BJ (cell line): Measurements from ENCODE around the gene OR10G7. TPM values are rescaled to one million over a fixed set of nuclear protein-coding genes. Genes with fewer than 3 reads are reported as not detected.

ENCODE experiments used
- CTCF ChIA-PET: fragments of 350-600 bp; formaldehyde crosslinking; extraction: SDS; loops from one replicate; lab custom pipeline; 2021; ENCODE audit warnings: antibody characterized with exemption, inconsistent platforms; lab: Yijun Ruan, JAX
- POLR2A ChIA-PET: fragments of 300-600 bp; sonication (Branson Sonifier 250); formaldehyde crosslinking; extraction: SDS; loops from one replicate; lab custom pipeline; 2021; ENCODE audit warnings: antibody characterized with exemption; lab: Charles Lee
- DNase-seq: peaks from one replicate; pipeline ENCODE4 v3.0.0-alpha.2; 2011; ENCODE audit warnings: low read depth
- H3K27me3 ChIP-seq: 2 replicates; pipeline ENCODE4 v1.6.0; 2011; ENCODE audit warnings: low read length; ENCODE audit not compliant: control insufficient read depth, insufficient read depth
- H3K36me3 ChIP-seq: 2 replicates; pipeline ENCODE4 v1.5.1; 2011; ENCODE audit warnings: low read length; ENCODE audit not compliant: control insufficient read depth, insufficient read depth
- H3K4me3 ChIP-seq: 2 replicates; pipeline ENCODE4 v1.5.1; 2011; ENCODE audit warnings: low read depth, mild to moderate bottlenecking, control low read depth, low read length
- polyA plus RNA-seq: library from polyadenylated mRNA; depleted of rRNA; stranded (reverse); fragments of >200 nt; gene quantifications from 2 replicates; pipeline ENCODE4 v1.2.3, GENCODE V29; 2011
- TF ChIP-seq, protein P1 (sequence below): IDR thresholded peaks from 2 replicates; pipeline ENCODE4 v1.5.1; 2011; ENCODE audit warnings: low read depth, mild to moderate bottlenecking, control low read depth, inconsistent platforms, low read length, moderate library complexity; ENCODE audit not compliant: insufficient read depth

The OR10G7 gene
- polyA plus RNA-seq, 1 experiment, result not detected

DNA sequence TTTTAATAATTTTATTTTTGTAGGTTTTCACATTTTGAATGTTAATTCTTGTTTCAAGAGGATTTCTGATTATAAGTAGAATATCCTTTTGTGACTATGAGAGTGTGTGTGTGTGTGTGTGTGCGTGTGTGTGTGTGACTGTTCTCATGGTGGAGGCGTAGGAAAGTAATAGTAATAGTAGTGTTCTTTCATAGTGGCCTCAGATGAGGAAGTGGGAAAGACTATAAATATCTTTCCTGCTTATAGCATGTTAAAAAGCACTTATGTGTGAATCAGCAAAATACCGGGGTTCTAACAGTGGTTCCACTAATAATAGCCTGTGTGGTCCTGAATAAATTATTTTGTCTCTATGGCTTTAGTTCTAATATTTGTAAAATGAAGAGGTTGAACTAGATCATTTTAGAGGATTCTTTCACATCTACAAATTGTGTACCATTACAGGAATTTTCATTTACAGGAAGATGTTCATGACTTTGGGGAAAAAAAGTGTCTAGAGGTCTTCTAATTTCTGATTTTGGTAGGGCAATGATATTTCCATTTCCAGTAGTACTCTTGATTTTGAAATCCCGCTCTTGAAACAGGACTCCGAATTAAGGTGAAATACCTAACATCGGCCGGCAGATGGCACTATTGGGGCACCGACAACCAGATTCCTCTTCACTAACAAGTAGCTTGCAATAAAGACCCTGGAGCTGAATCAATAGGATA lies 29.9 kb upstream of the OR10G7 start:
- peak; percentile 22 for DNase-seq
- POLR2A ChIA-PET, result no interaction called here
- H3K27me3 ChIP-seq, result peaks cover 4% of the 10 kb centered on the region
- CTCF ChIA-PET, result interaction anchor here (0.6 to 5.0 kb wide), 20 partner anchors 9 to 514 kb away, joined by 3 to 80 read pairs (median 6); partner anchors contain the start of gene VWA5A
- TF ChIP-seq, protein P1, sequence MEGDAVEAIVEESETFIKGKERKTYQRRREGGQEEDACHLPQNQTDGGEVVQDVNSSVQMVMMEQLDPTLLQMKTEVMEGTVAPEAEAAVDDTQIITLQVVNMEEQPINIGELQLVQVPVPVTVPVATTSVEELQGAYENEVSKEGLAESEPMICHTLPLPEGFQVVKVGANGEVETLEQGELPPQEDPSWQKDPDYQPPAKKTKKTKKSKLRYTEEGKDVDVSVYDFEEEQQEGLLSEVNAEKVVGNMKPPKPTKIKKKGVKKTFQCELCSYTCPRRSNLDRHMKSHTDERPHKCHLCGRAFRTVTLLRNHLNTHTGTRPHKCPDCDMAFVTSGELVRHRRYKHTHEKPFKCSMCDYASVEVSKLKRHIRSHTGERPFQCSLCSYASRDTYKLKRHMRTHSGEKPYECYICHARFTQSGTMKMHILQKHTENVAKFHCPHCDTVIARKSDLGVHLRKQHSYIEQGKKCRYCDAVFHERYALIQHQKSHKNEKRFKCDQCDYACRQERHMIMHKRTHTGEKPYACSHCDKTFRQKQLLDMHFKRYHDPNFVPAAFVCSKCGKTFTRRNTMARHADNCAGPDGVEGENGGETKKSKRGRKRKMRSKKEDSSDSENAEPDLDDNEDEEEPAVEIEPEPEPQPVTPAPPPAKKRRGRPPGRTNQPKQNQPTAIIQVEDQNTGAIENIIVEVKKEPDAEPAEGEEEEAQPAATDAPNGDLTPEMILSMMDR, result peak; percentile 81
- H3K4me3 ChIP-seq, result no peak overlapping the region
- no peaks in the 10 kb centered on the region for H3K36me3 ChIP-seq

DNA sequence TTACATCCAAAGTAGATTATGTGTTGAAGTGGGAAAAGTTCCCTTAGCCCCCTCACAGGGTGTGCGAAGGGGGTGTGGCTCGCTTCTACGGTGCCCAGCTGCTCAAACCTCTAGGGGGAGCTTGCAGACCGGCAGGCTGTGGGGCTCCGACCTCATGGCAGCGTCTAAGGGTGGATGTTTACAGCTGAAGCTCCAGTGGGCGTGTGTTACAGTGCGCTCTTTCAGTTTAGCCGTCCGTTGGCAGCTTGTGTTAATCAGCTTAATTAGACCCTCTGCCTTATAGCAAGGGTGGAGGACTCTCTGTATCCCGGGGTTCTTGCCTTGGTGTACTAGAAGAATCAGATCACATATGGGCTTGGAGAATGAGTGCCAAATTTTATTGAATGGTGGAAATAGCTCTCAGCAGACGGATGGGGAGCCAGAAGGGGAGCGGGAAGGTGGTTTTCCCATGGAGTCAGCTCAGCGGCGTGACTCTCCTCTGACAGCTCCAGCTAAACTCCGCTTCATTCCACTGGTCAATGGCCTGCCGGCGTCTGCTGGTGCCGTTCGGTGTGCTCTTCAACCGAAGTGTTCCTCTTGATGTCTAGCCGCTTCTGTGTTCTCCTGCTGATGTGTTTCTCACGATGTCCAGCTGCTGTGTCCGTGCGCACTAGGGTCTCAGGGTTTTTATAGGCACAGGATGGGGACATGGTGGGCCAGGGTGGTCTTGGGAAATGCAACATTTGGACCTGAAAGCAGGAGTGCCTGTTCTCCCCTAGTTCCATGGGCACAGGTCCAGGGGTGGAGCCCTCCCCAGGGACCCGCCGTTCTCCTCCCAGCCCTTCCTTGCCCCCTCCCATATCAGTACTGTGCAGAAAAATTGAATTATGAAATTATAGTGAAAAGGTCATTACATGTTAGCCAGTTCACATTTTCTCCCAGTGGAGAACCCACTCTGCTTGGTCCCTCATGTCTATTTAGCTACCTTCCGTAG lies 28.6 kb upstream of the OR10G7 start:
- peak; percentile 1 for DNase-seq
- ChIA-PET CTCF (interaction anchor here (0.6 to 5.0 kb wide), 15 partner anchors 15 to 515 kb away, joined by 3 to 80 read pairs (median 3); partner anchors contain the start of gene VWA5A), POLR2A (interaction anchor here (0.6 kb wide), 1 partner anchor 392 kb away, joined by 3 read pairs; no protein-coding TSS in a partner anchor)
- Histone ChIP-seq H3K27me3 (peaks cover 2% of the 10 kb centered on the region; the same call in 1 of the 2 replicates), H3K36me3 (no peaks in the 10 kb centered on the region), H3K4me3 (peak overlapping the region; percentile 20)
- TF ChIP-seq, protein P1, result peak; percentile 93

DNA sequence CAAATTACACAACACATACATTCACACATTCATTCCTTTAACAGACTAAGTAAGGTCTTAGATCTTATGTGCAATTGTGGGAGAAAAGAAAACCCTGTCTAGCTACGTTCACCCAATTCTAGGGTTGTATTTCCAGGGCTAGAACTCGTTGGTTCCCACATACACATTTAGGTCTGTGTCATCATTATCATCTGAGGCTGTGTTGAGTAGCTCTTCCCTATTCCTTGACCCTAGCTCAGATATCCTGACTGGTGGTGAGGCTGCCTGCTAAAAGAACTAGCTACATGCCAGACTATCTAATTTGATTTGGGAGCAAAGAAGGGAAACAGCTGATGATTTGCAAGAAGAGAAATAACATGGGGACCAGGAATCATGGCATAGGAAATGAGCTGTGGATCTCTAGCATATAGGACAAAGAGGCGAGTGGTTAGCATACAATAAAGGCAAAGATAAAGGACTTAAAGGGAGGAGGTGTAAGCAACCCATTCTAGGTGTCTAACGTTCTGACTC lies 27.5 kb upstream of the OR10G7 start:
- TF ChIP-seq, protein P1, result no peak
- POLR2A ChIA-PET, result no interaction called here
- Histone ChIP-seq H3K36me3 (no peaks in the 10 kb centered on the region), H3K27me3 (peaks cover 2% of the 10 kb centered on the region; the same call in 1 of the 2 replicates), H3K4me3 (no peak overlapping the region)
- CTCF ChIA-PET, result interaction anchor here (0.7 to 5.0 kb wide), 10 partner anchors 40 to 516 kb away, joined by 3 to 80 read pairs (median 3); no protein-coding TSS in a partner anchor
- DNase-seq, result no peak

DNA sequence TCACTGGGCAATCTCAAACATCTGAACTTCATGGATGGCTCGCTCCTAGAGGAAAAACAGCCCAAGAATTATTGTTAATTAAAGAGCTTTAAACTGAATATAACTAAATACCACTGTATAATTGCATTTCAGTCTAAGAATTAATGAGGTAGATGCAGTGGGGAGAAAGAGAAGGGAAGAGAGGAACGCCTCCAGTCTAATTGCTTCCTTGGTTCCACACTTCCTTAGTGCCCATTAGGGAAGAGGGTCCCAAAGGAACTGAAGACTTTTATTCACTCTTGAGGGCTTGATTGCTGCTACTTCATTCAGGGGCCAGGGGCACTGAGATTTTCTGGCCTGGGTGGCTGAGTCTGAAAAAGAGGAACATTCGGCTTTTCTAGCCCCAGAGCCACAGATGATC lies 11.8 kb upstream of the OR10G7 start:
- TF ChIP-seq, protein P1, result no peak
- H3K27me3 ChIP-seq, result no peaks in the 10 kb centered on the region
- no peak overlapping the region for H3K4me3 ChIP-seq
- ChIA-PET CTCF (no interaction called here), POLR2A (no interaction called here)
- no peak for DNase-seq
- H3K36me3 ChIP-seq, result no peaks in the 10 kb centered on the region

DNA sequence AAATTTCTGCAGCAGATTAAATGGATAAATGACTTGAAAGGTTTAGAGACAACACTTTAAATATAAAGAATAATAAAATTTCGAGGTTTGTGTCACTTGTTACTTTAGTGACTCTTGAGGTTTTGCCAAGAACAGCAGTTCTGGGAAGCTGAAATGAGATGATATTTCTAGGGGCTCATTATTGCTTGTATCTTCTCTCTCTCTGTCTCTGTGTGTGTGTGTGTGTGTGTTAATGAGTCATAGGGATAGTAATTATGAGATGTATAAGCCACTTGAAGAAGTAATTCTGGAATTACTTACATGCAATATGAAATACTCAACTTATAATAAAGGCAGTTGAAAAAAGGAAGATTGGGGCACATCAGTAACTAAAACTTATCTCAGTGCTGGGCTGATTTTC lies 9.6 kb upstream of the OR10G7 start:
- Histone ChIP-seq H3K27me3 (no peaks in the 10 kb centered on the region), H3K36me3 (no peaks in the 10 kb centered on the region), H3K4me3 (no peak overlapping the region)
- ChIA-PET CTCF (no interaction called here), POLR2A (no interaction called here)
- TF ChIP-seq, protein P1, result no peak
- DNase-seq, result no peak
